Hepatocyte (in vitro differentiated cells): ENCODE measurements around the gene IBSP.

Experiments
- EZH2 ChIP-seq: fragments of 200-600 bp; sonication (generic); IDR thresholded peaks from 2 replicates; pipeline ENCODE4 v1.6.1; 2016; ENCODE audit warnings: antibody characterized with exemption, mild to moderate bottlenecking, borderline replicate concordance
- TF ChIP-seq, protein P1 (sequence below): fragments of 200-600 bp; sonication (generic); IDR thresholded peaks from 2 replicates; pipeline ENCODE4 v1.5.1; 2016; ENCODE audit warnings: antibody characterized with exemption, mild to moderate bottlenecking; ENCODE audit not compliant: poor library complexity

DNA sequence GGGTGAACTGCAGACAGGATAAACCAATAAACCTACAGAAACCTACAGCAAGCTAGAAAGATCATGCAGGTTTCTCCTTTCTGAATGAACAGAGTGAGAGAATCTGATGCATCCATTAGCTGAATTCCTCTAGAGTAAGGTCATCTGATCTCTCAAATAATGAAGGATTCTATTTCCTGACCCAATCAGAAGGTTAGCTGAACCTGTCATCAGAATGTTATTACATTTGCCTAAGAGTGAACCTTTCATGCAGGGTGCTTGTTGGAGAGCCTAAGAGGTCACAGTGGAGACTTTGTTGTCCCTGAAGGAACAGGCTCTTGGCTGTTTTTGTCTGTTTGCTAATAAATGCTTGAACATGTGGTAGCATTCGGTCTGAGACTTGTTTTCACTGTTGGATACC, 57.5 kb downstream of the IBSP start:
- TF ChIP-seq, protein P1, sequence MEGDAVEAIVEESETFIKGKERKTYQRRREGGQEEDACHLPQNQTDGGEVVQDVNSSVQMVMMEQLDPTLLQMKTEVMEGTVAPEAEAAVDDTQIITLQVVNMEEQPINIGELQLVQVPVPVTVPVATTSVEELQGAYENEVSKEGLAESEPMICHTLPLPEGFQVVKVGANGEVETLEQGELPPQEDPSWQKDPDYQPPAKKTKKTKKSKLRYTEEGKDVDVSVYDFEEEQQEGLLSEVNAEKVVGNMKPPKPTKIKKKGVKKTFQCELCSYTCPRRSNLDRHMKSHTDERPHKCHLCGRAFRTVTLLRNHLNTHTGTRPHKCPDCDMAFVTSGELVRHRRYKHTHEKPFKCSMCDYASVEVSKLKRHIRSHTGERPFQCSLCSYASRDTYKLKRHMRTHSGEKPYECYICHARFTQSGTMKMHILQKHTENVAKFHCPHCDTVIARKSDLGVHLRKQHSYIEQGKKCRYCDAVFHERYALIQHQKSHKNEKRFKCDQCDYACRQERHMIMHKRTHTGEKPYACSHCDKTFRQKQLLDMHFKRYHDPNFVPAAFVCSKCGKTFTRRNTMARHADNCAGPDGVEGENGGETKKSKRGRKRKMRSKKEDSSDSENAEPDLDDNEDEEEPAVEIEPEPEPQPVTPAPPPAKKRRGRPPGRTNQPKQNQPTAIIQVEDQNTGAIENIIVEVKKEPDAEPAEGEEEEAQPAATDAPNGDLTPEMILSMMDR: no peak
- no peak for TF ChIP-seq EZH2
